Gastrocnemius medialis (tissue), 4 donors: ENCODE measurements around the gene SERPINA9. TPM values are rescaled to one million over a fixed set of nuclear protein-coding genes. Genes with fewer than 3 reads are reported as not detected.

ENCODE experiments used
- ATAC-seq, 2 donors: fragments of 150-250 bp; one replicate each; pipeline ENCODE4 v1.9.1; 2016
- DNase-seq, 2 donors: peaks; one replicate each; pipeline ENCODE4 v3.0.0-alpha.2; 2019
- H3K27ac ChIP-seq, 4 donors: fragments of 200-600 bp; sonication (generic); 1 replicate in 1 of 4; 2 replicates in 3 of 4; pipeline ENCODE4 v1.5.1; 2016 to 2018; ENCODE audit warnings: mild to moderate bottlenecking in 2 of 4, moderate library complexity in 1 of 4
- H3K27me3 ChIP-seq, 3 donors: fragments of 200-600 bp; sonication (generic) in 2 of 3; 1 replicate in 1 of 3; 2 replicates in 2 of 3; pipeline versions ENCODE4 v1.5.1 to v1.6.0; 2016 to 2019; ENCODE audit warnings: mild to moderate bottlenecking in 1 of 3, moderate library complexity in 1 of 3
- H3K36me3 ChIP-seq, 2 donors: fragments of 200-600 bp; sonication (generic) in 1 of 2; one replicate each; pipeline ENCODE4 v1.5.1; 2017 to 2018
- H3K4me1 ChIP-seq, 2 donors: fragments of 200-600 bp; sonication (generic) in 1 of 2; one replicate each; pipeline ENCODE4 v1.5.1; 2016 to 2017; ENCODE audit warnings: mild to moderate bottlenecking in 2 of 2
- H3K4me3 ChIP-seq, 4 donors: fragments of 200-600 bp; sonication (generic) in 3 of 4; 1 replicate in 1 of 4; 2 replicates in 3 of 4; pipeline ENCODE4 v1.5.1; 2016 to 2019; ENCODE audit warnings: mild to moderate bottlenecking in 2 of 4
- H3K9me3 ChIP-seq, 3 donors: fragments of 200-600 bp; sonication (generic) in 2 of 3; 1 replicate in 1 of 3; 2 replicates in 2 of 3; pipeline ENCODE4 v1.5.1; 2016 to 2019
- POLR2A ChIP-seq, 2 donors: fragments of 450-650 bp; IDR thresholded peaks; one replicate each; pipeline ENCODE4 v1.6.1; 2017; ENCODE audit warnings: antibody characterized with exemption in 2 of 2, mild to moderate bottlenecking in 2 of 2, moderate library complexity in 2 of 2
- in situ Hi-C, 4 donors: fragments of 200-750 bp; cut with MboI; loops; one replicate each; pipeline versions ENCODE4 v1.15.0 to v1.8.0; 2017; ENCODE audit warnings: low sequenced_read_pairs in 4 of 4
- intact Hi-C: fragments of 100-400 bp; cut with DNase I; formaldehyde crosslinking; loops from one replicate; pipeline ENCODE4 v1.15.1; 2023; ENCODE audit warnings: low total_unique reads
- total RNA-seq, 4 donors: library from RNA; depleted of rRNA; stranded (reverse); fragments of >200 nt; gene quantifications; one replicate each; pipeline versions ENCODE4 v1.1.0 to v1.2.3, GENCODE V29; 2016
- TF ChIP-seq, protein P1 (sequence below), 5 experiments: fragments of 450-650 bp in 3 of 5; fragments of 200-600 bp in 2 of 5; sonication (generic) in 2 of 5; IDR thresholded peaks in 4 of 5; conservative IDR thresholded peaks in 1 of 5; 1 replicate in 4 of 5; 2 replicates in 1 of 5; pipeline ENCODE4 v1.5.1; 2016 to 2019; ENCODE audit warnings: antibody characterized with exemption in 5 of 5, mild to moderate bottlenecking in 3 of 5, moderate library complexity in 3 of 5

SERPINA9 gene
- total RNA-seq, 4 donors from 2014 or later: not detected

DNA sequence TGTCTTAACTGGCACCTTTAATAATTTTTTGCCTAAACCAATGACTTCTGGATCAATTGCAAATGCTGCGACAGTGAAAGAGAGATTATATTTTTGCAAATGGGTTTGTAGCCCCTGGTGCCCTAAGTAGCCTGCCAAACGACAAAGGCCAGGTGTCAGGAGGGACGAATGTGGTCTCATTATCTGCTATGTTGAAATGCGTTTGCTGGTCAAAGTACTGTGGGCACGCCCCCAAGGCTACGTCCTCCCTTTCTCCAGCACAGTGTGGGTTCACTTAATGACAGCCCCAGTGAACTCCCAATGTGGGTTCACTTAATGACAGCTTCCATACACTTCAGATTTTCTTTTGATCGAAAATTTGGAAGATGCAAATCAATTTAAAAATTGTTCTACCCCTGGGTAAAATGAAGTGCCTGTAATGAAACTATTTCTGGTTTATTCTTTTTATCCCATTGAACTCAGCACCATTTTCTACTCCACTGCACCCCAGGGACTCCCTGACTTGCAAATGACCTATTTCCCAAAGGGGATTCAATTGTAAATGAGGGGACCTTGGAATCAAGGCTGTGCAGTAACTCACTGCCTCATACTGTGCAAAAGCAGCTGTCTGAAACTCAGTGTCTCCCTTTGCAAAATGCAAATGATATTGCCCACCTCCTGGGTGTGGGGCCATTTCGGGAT, 24.8 kb downstream of the SERPINA9 start:
- Histone ChIP-seq H3K9me3 (no peaks in the 10 kb centered on the region), H3K27ac (no peak overlapping the region), H3K4me1 (no peaks in the 10 kb centered on the region), H3K36me3 (no peaks in the 10 kb centered on the region), H3K27me3 (peaks cover 0 to 7% (median 3%) of the 10 kb centered on the region in 3 donors), H3K4me3 (no peak overlapping the region)
- ATAC-seq (no peak), DNase-seq (no peak)
- intact Hi-C loops (no loop called here), in situ Hi-C loops (no loop called here)
- TF ChIP-seq, protein P1, sequence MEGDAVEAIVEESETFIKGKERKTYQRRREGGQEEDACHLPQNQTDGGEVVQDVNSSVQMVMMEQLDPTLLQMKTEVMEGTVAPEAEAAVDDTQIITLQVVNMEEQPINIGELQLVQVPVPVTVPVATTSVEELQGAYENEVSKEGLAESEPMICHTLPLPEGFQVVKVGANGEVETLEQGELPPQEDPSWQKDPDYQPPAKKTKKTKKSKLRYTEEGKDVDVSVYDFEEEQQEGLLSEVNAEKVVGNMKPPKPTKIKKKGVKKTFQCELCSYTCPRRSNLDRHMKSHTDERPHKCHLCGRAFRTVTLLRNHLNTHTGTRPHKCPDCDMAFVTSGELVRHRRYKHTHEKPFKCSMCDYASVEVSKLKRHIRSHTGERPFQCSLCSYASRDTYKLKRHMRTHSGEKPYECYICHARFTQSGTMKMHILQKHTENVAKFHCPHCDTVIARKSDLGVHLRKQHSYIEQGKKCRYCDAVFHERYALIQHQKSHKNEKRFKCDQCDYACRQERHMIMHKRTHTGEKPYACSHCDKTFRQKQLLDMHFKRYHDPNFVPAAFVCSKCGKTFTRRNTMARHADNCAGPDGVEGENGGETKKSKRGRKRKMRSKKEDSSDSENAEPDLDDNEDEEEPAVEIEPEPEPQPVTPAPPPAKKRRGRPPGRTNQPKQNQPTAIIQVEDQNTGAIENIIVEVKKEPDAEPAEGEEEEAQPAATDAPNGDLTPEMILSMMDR (IDR thresholded peaks at IDR 0.05 in 4 of 5, conservative IDR thresholded peaks at IDR 0.05 in 1 of 5): no peak
- no peak for TF ChIP-seq POLR2A (IDR thresholded peaks at IDR 0.05)

DNA sequence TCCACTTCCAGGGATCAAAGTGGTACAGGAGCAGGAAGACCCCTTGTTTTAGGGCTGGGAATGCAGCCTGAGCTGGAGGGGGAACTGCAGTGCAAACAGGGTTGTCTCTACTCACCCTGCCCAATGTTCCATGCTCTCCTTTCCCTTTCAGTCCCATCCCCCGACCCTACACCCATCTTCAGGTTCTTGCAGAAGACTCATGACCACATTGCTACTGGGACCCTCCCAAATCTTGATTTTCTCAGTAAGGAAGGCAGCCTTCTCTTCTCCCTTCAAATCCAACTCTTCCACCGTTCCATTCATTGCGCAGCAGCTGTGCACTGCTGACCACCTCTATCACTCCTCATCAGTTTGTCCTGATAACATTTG, 25.3 kb downstream of the SERPINA9 start:
- H3K4me3 ChIP-seq: no peak overlapping the region
- in situ Hi-C loops: no loop called here
- intact Hi-C loops: no loop called here
- peaks cover 0 to 7% (median 3%) of the 10 kb centered on the region in 3 donors for H3K27me3 ChIP-seq
- no peak for DNase-seq
- TF ChIP-seq, protein P1 (IDR thresholded peaks at IDR 0.05 in 4 of 5, conservative IDR thresholded peaks at IDR 0.05 in 1 of 5): no peak
- no peak for TF ChIP-seq POLR2A (IDR thresholded peaks at IDR 0.05)
- no peaks in the 10 kb centered on the region for H3K9me3 ChIP-seq
- no peaks in the 10 kb centered on the region for H3K36me3 ChIP-seq
- ATAC-seq: no peak
- H3K27ac ChIP-seq: no peak overlapping the region
- H3K4me1 ChIP-seq: no peaks in the 10 kb centered on the region

DNA sequence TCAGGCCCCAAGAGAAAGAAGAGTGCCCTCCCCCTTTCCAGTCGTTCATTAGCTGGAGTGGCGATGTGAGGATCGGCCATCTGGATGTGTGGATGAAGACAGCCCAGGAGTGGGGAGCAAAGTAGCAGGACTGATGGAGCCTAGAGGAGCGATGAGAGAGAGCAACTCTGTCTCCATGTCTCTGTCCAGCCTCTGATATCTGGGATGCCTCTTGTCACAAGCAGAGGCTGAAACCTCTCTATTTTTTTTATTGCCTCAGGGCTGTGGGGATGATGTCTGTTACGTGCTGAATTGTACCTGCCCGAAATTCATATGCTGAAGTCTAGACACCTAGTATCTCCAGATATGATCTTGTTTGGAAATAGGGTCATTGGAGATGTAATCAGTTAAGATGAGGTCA, 26.1 kb downstream of the SERPINA9 start:
- H3K4me1 ChIP-seq: no peaks in the 10 kb centered on the region
- H3K27ac ChIP-seq: no peak overlapping the region
- intact Hi-C loops (no loop called here), in situ Hi-C loops (no loop called here)
- TF ChIP-seq POLR2A (IDR thresholded peaks at IDR 0.05): no peak
- TF ChIP-seq, protein P1 (IDR thresholded peaks at IDR 0.05 in 4 of 5, conservative IDR thresholded peaks at IDR 0.05 in 1 of 5): no peak
- H3K27me3 ChIP-seq: peaks cover 0 to 7% (median 3%) of the 10 kb centered on the region in 3 donors
- no peak overlapping the region for H3K4me3 ChIP-seq
- ATAC-seq: no peak
- DNase-seq: no peak
- H3K36me3 ChIP-seq: no peaks in the 10 kb centered on the region
- no peaks in the 10 kb centered on the region for H3K9me3 ChIP-seq

DNA sequence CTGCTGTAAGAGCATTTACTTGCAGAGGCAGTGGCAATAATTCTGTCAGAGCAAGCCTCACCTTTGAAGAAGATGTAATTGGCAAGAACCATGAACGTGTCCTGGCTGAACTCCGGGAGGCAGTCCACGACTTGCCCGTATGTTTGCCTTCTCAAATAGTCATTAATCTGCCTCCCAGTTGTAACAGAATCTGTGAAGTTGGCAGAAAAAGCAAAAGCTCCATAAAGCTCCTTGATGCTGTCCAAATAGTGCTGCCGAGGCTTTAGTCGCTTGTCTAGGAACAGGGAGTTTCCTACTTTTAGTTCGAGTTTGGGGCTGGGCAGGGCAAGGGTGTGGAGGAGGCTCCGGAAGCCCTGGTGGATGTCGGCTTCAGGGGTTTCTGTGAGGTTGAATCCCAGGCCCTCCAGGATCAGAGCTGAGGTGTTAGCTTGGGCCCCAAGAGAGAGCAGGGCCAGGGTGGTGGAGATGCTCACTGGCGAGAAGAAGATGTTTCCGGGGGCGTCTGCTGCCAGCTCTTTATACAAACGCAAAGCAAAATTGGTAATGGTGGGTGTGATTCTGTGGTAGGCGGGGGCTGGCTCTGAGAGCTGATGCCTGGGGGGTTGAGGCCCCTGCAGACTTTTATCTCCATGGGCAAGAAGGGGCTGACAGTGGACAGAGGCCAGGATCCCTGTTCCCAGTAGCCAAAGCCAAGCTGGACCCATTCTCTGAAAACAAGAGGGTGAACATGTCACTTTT, 27.8 kb downstream of the SERPINA9 start:
- Histone ChIP-seq H3K4me1 (no peaks in the 10 kb centered on the region), H3K36me3 (no peaks in the 10 kb centered on the region), H3K27ac (no peak overlapping the region), H3K9me3 (no peaks in the 10 kb centered on the region), H3K27me3 (peaks cover 0 to 7% (median 3%) of the 10 kb centered on the region in 3 donors), H3K4me3 (no peak overlapping the region)
- DNase-seq (no peak), ATAC-seq (no peak)
- in situ Hi-C loops: no loop called here
- intact Hi-C loops: no loop called here
- TF ChIP-seq, protein P1 (IDR thresholded peaks at IDR 0.05 in 4 of 5, conservative IDR thresholded peaks at IDR 0.05 in 1 of 5): no peak
- no peak for TF ChIP-seq POLR2A (IDR thresholded peaks at IDR 0.05)
